ENCODE results near the gene AK9.

GRCh38 chr6:109454496-109455436, 236.2 kb downstream of the AK9 start:
- TF ChIP-seq, protein P1, sequence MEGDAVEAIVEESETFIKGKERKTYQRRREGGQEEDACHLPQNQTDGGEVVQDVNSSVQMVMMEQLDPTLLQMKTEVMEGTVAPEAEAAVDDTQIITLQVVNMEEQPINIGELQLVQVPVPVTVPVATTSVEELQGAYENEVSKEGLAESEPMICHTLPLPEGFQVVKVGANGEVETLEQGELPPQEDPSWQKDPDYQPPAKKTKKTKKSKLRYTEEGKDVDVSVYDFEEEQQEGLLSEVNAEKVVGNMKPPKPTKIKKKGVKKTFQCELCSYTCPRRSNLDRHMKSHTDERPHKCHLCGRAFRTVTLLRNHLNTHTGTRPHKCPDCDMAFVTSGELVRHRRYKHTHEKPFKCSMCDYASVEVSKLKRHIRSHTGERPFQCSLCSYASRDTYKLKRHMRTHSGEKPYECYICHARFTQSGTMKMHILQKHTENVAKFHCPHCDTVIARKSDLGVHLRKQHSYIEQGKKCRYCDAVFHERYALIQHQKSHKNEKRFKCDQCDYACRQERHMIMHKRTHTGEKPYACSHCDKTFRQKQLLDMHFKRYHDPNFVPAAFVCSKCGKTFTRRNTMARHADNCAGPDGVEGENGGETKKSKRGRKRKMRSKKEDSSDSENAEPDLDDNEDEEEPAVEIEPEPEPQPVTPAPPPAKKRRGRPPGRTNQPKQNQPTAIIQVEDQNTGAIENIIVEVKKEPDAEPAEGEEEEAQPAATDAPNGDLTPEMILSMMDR (IDR thresholded peaks at IDR 0.05; ENCODE audit: low read length), result no peak
- no peak for TF ChIP-seq EZH2 (IDR thresholded peaks at IDR 0.05; ENCODE audit: borderline replicate concordance, low read length)
